Testis (tissue), 5 donors: ENCODE data around the gene RBM28. TPM values are rescaled to one million over a fixed set of nuclear protein-coding genes. Genes with fewer than 3 reads are reported as not detected.

Source experiments
- DNase-seq: peaks from one replicate; pipeline ENCODE4 v3.0.0-alpha.2; 2019
- H3K27ac ChIP-seq, 2 donors: fragments of 200-600 bp; sonication (generic); one replicate each; pipeline ENCODE4 v1.5.1; 2019
- H3K27me3 ChIP-seq: fragments of 200-600 bp; sonication (generic); one replicate; pipeline ENCODE4 v1.5.1; 2019
- H3K36me3 ChIP-seq: fragments of 200-600 bp; sonication (generic); one replicate; pipeline ENCODE4 v1.5.1; 2017; ENCODE audit warnings: low read depth; ENCODE audit errors: missing control alignments
- H3K4me1 ChIP-seq: fragments of 200-600 bp; sonication (generic); one replicate; pipeline ENCODE4 v1.5.1; 2019
- H3K4me3 ChIP-seq, 2 donors: fragments of 200-600 bp; sonication (generic); one replicate each; pipeline ENCODE4 v1.5.1; 2017 to 2019
- H3K9me3 ChIP-seq: fragments of 200-600 bp; sonication (generic); one replicate; pipeline ENCODE4 v1.5.1; 2017
- POLR2A ChIP-seq: fragments of 450-650 bp; IDR thresholded peaks from one replicate; pipeline ENCODE4 v1.6.1; 2017; ENCODE audit warnings: antibody characterized with exemption, mild to moderate bottlenecking, moderate library complexity
- WGBS, 2 donors: methylation state at CpG; one replicate each; pipeline ENCODE4 v1.1.5; 2018; 5-methylcytosine and 5-hydroxymethylcytosine counted together
- intact Hi-C: fragments of 100-400 bp; cut with DNase I; formaldehyde crosslinking; loops from one replicate; pipeline ENCODE4 v1.15.1; 2023; ENCODE audit warnings: low total_unique reads
- long read RNA-seq, 2 donors: transcript quantifications; one replicate each; lab custom pipeline, GENCODE V29; 2026
- polyA plus RNA-seq: library from polyadenylated mRNA; stranded (reverse); fragments of 350-450 nt; fragmentation: Illumina TruSeq; extraction: RNeasy Lipid Tissue Mini Kit (QIAGEN cat#74804); gene quantifications from one replicate; pipeline ENCODE4 v1.2.3, GENCODE V29; 2014; ENCODE audit warnings: low read depth, low replicate concordance; ENCODE audit not compliant: insufficient read depth
- total RNA-seq, 2 donors: library from RNA; depleted of rRNA; stranded (reverse); fragments of >200 nt; gene quantifications; one replicate each; pipeline ENCODE4 v1.2.3, GENCODE V29; 2016
- TF ChIP-seq, protein P1 (sequence below), 3 experiments: fragments of 450-650 bp in 2 of 3; fragments of 200-600 bp in 1 of 3; sonication (generic) in 1 of 3; IDR thresholded peaks; one replicate each; pipeline ENCODE4 v1.5.1; 2016 to 2019; ENCODE audit warnings: antibody characterized with exemption in 3 of 3, mild to moderate bottlenecking in 2 of 3, moderate library complexity in 1 of 3

RBM28 gene, protein sequence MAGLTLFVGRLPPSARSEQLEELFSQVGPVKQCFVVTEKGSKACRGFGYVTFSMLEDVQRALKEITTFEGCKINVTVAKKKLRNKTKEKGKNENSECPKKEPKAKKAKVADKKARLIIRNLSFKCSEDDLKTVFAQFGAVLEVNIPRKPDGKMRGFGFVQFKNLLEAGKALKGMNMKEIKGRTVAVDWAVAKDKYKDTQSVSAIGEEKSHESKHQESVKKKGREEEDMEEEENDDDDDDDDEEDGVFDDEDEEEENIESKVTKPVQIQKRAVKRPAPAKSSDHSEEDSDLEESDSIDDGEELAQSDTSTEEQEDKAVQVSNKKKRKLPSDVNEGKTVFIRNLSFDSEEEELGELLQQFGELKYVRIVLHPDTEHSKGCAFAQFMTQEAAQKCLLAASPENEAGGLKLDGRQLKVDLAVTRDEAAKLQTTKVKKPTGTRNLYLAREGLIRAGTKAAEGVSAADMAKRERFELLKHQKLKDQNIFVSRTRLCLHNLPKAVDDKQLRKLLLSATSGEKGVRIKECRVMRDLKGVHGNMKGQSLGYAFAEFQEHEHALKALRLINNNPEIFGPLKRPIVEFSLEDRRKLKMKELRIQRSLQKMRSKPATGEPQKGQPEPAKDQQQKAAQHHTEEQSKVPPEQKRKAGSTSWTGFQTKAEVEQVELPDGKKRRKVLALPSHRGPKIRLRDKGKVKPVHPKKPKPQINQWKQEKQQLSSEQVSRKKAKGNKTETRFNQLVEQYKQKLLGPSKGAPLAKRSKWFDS
- total RNA-seq: 10 to 100 TPM; 54.5 to 58.3 TPM
- polyA plus RNA-seq: 25.7 TPM
- long read RNA-seq, donor 1, full-length matches to known transcripts: 4 of 4 reads
- long read RNA-seq, donor 1, partial matches to known transcripts: 0 of 4 reads
- long read RNA-seq, donor 1, other reads (novel, unspliced or antisense): 0 of 4 reads
- long read RNA-seq, donor 2: 0 reads

DNA sequence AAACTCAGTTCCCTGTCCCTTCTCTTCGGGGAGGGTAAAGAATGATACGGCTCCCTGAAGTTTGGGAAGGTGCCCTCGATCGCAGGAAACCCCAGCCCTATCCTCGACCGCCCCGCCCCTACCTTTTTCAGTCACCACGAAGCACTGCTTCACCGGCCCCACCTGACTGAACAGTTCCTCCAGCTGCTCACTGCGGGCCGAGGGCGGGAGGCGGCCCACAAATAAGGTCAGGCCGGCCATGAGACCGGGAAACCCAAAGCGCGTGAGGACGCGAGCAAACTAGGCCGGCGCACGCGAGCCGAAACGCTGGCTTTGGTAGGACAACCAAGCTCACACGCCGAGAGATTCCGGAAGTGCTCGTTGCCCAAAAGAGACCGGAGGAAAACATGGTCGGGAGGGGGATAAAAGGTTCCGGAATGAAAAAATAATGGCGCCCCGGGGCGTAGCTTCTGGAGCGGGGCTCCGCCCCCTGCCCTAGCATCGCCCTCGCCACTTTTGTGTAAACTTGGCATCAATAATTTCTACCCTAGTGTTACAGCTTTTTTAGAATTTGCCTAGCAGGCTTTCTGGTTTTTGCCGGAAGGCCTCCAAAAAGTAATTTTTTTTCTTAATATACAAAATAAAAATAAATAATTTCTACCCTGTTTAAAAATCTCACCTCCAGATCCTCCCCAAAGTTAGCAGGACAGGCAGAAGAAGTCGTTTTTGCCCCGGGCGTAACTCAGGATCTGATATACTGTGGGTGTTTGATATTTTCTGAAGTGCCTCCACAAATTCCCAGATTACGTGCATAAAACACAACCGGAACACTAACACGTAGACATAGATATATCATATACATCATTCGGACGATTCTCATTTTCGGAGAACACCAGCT is at the start of gene RBM28:
Gene RBM28, minus strand, starts transcription at position 355 of the 877 bp plus-strand sequence. Its CDS starts 115 bp downstream, at position 240.
- Histone ChIP-seq H3K9me3 (no peaks in the 10 kb centered on the region), H3K27ac (peak within 1 kb of the TSS; percentile 3 to 83), H3K27me3 (no peaks in the 10 kb centered on the region), H3K4me3 (peak within 1 kb of the TSS; percentile 69 to 91), H3K4me1 (peaks cover 13% of the 10 kb centered on the region), H3K36me3 (no peaks in the 10 kb centered on the region)
- 10% methylated on average over 40 to 49 of the region's 49 CpGs for WGBS, 2 donors
- peak; percentile 90 for DNase-seq
- intact Hi-C loops: no loop called here
- TF ChIP-seq, protein P1, sequence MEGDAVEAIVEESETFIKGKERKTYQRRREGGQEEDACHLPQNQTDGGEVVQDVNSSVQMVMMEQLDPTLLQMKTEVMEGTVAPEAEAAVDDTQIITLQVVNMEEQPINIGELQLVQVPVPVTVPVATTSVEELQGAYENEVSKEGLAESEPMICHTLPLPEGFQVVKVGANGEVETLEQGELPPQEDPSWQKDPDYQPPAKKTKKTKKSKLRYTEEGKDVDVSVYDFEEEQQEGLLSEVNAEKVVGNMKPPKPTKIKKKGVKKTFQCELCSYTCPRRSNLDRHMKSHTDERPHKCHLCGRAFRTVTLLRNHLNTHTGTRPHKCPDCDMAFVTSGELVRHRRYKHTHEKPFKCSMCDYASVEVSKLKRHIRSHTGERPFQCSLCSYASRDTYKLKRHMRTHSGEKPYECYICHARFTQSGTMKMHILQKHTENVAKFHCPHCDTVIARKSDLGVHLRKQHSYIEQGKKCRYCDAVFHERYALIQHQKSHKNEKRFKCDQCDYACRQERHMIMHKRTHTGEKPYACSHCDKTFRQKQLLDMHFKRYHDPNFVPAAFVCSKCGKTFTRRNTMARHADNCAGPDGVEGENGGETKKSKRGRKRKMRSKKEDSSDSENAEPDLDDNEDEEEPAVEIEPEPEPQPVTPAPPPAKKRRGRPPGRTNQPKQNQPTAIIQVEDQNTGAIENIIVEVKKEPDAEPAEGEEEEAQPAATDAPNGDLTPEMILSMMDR (IDR thresholded peaks at IDR 0.05): no peak
- TF ChIP-seq POLR2A: no peak

DNA sequence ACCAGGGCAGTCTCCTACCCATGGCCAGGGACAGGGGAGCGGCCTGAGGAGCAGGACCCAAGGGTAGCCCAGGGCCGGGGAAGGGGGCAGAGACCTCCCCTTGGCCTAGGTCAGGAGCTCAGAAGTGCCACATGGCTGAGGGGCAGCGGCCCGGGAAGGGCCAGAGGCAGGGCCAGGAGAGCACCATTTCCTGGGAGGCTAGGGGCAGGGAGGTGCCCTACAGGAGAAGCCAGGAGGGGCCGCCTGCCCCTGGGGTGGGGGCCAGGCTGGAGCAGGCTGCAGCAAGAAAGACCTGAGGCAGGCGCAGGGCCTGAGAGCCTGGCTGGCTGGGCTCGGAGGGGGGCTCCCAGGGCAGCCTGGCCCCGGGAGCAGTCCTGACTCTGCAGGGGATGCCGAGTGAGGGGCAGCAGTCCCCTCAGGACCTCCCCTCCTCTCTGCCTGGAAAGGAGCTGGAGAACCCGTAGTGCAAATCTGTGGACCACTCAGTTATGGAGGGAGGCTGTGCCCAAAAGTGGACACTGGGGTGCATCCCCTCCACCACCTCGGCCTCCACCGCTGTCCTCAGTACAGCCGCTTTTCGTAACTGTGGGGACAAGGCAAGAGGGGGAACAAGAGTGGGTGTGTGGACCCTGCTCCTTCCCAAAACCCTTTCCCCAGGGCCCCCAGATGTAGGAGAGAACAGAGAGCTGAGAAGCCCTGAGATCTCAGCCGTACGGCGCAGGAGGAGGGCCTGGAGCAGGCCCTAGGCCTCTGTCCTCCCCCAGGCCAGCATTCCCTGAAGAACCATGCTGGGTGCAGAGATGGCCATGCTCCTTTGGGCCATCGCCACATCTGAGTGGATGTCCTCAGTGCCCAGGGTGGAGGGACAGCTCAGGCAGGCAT is 49.0 kb upstream of the RBM28 start:
- Histone ChIP-seq H3K36me3 (no peaks in the 10 kb centered on the region), H3K9me3 (no peaks in the 10 kb centered on the region), H3K27me3 (no peaks in the 10 kb centered on the region), H3K4me1 (no peaks in the 10 kb centered on the region), H3K4me3 (no peak overlapping the region), H3K27ac (no peak overlapping the region)
- TF ChIP-seq, protein P1 (IDR thresholded peaks at IDR 0.05): no peak
- no peak for TF ChIP-seq POLR2A
- WGBS, 2 donors: 92 to 98% methylated on average over 10 to 18 of the region's 18 CpGs
- intact Hi-C loops: no loop called here
- DNase-seq: no peak

DNA sequence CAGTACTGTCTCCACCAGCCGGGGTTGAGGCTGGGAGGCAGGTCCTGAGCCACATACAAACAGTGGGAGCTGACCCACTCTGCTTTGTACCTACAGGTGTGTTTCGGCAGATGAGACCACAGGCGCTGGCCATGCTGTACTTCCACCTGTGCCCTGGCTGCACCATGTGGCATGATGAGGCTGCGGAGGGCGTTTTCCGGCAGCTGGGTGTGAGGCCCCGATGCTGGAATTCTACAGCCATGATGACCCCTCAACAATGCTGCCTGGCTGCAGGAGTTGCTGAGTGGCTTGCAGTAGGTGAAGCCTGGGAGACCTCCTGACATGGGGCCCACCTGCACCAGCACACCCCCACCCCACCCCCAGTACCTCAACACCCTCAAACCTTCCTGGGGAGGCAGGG is 48.1 kb upstream of the RBM28 start:
- Histone ChIP-seq H3K27ac (no peak overlapping the region), H3K4me3 (no peak overlapping the region), H3K27me3 (no peaks in the 10 kb centered on the region), H3K36me3 (no peaks in the 10 kb centered on the region), H3K4me1 (peaks cover 3% of the 10 kb centered on the region), H3K9me3 (no peaks in the 10 kb centered on the region)
- TF ChIP-seq, protein P1 (IDR thresholded peaks at IDR 0.05): no peak
- no peak for TF ChIP-seq POLR2A
- no peak for DNase-seq
- 85 to 92% methylated on average over 5 to 7 of the region's 7 CpGs for WGBS, 2 donors
- intact Hi-C loops: no loop called here
